ENCODE results near the gene TEKT4. TPM values are rescaled to one million over a fixed set of nuclear protein-coding genes. Genes with fewer than 3 reads are reported as not detected.
A peak's percentile ranks its signal among the peaks of the same experiment; 100 is the strongest.

TEKT4 gene
- total and polyA plus RNA-seq, 2 of the 13 experiments (the other 11 are each of a cell fraction or from before 2014, with no cell fraction given): not detected

- TF ChIP-seq, protein P1, sequence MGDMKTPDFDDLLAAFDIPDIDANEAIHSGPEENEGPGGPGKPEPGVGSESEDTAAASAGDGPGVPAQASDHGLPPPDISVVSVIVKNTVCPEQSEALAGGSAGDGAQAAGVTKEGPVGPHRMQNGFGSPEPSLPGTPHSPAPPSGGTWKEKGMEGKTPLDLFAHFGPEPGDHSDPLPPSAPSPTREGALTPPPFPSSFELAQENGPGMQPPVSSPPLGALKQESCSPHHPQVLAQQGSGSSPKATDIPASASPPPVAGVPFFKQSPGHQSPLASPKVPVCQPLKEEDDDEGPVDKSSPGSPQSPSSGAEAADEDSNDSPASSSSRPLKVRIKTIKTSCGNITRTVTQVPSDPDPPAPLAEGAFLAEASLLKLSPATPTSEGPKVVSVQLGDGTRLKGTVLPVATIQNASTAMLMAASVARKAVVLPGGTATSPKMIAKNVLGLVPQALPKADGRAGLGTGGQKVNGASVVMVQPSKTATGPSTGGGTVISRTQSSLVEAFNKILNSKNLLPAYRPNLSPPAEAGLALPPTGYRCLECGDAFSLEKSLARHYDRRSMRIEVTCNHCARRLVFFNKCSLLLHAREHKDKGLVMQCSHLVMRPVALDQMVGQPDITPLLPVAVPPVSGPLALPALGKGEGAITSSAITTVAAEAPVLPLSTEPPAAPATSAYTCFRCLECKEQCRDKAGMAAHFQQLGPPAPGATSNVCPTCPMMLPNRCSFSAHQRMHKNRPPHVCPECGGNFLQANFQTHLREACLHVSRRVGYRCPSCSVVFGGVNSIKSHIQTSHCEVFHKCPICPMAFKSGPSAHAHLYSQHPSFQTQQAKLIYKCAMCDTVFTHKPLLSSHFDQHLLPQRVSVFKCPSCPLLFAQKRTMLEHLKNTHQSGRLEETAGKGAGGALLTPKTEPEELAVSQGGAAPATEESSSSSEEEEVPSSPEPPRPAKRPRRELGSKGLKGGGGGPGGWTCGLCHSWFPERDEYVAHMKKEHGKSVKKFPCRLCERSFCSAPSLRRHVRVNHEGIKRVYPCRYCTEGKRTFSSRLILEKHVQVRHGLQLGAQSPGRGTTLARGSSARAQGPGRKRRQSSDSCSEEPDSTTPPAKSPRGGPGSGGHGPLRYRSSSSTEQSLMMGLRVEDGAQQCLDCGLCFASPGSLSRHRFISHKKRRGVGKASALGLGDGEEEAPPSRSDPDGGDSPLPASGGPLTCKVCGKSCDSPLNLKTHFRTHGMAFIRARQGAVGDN (CRISPR knock-in tag; IDR thresholded peaks at IDR 0.05): peak; percentile 48
- TF ChIP-seq XRCC5 (optimal IDR thresholded peaks at IDR 0.05; ENCODE audit: low read length): peak; percentile 94
- TF ChIP-seq SNAPC4 (CRISPR knock-in tag; IDR thresholded peaks at IDR 0.05): no peak
- peak; percentile 62; the same call in 1 of the 2 replicates for TF ChIP-seq KDM2A (CRISPR knock-in tag; IDR thresholded peaks at IDR 0.05; ENCODE audit: borderline replicate concordance, low read depth)
- TF ChIP-seq, protein P2, sequence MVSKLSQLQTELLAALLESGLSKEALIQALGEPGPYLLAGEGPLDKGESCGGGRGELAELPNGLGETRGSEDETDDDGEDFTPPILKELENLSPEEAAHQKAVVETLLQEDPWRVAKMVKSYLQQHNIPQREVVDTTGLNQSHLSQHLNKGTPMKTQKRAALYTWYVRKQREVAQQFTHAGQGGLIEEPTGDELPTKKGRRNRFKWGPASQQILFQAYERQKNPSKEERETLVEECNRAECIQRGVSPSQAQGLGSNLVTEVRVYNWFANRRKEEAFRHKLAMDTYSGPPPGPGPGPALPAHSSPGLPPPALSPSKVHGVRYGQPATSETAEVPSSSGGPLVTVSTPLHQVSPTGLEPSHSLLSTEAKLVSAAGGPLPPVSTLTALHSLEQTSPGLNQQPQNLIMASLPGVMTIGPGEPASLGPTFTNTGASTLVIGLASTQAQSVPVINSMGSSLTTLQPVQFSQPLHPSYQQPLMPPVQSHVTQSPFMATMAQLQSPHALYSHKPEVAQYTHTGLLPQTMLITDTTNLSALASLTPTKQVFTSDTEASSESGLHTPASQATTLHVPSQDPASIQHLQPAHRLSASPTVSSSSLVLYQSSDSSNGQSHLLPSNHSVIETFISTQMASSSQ (IDR thresholded peaks at IDR 0.05; ENCODE audit: low read depth): no peak
- TF ChIP-seq, protein P2 (CRISPR knock-in tag; IDR thresholded peaks at IDR 0.05; ENCODE audit: borderline replicate concordance): 0 out of 2 replicates have a peak, but pooled peaks have one; percentile 23
- TF ChIP-seq ZNF607 (CRISPR knock-in tag; IDR thresholded peaks at IDR 0.05; ENCODE audit: borderline replicate concordance): no peak
- TF ChIP-seq ZNF672 (CRISPR knock-in tag; IDR thresholded peaks at IDR 0.05): no peak
- no peak for TF ChIP-seq STAT5B (CRISPR knock-in tag; IDR thresholded peaks at IDR 0.05)
- no peak for TF ChIP-seq NONO (IDR thresholded peaks at IDR 0.05)
- peak; percentile 44; the same call in 1 of the 2 replicates for TF ChIP-seq NONO (CRISPR knock-in tag; conservative IDR thresholded peaks at IDR 0.05)
- no peak for TF ChIP-seq MED13 (CRISPR knock-in tag; IDR thresholded peaks at IDR 0.05)
- peak; percentile 1; the same call in 1 of the 2 replicates for TF ChIP-seq ZNF772 (CRISPR knock-in tag; IDR thresholded peaks at IDR 0.05)
- peak; percentile 70 for TF ChIP-seq YY1 (IDR thresholded peaks at IDR 0.05; ENCODE audit: insufficient read depth, insufficient replicate concordance, low read depth, low read length)
- peak; percentile 46; the same call in 1 of the 2 replicates for TF ChIP-seq KLF12 (CRISPR knock-in tag; IDR thresholded peaks at IDR 0.05; ENCODE audit: borderline replicate concordance)
Observed at GRCh38 chr2:94874277-94874997, 3.2 kb downstream of the TEKT4 start (continued).

Data from HepG2 (cell line).